T-helper 22 cell (primary cell): ENCODE data around the gene SNRNP70.

ENCODE experiments used
- DNase-seq: peaks from one replicate; pipeline ENCODE4 v3.0.0-alpha.2; 2020; ENCODE audit warnings: low read depth

Gene SNRNP70

GRCh38 chr19:49101160-49101559 is 15.9 kb downstream of the SNRNP70 start:
- no peak for DNase-seq

GRCh38 chr19:49102303-49102702 is 17.1 kb downstream of the SNRNP70 start:
- DNase-seq: no peak

GRCh38 chr19:49103331-49104085 is 18.3 kb downstream of the SNRNP70 start:
- DNase-seq: no peak

GRCh38 chr19:49104229-49104864 is 19.1 kb downstream of the SNRNP70 start:
- no peak for DNase-seq

- no peak for DNase-seq
Observed at GRCh38 chr19:49106648-49107135, 21.4 kb downstream of the SNRNP70 start.

GRCh38 chr19:49107625-49108459 is 22.6 kb downstream of the SNRNP70 start:
- no peak for DNase-seq

- no peak for DNase-seq
Observed at GRCh38 chr19:49109051-49109450, 23.8 kb downstream of the SNRNP70 start.

GRCh38 chr19:49109569-49110233 is 24.4 kb downstream of the SNRNP70 start:
- DNase-seq: no peak

GRCh38 chr19:49110567-49110966 is 25.3 kb downstream of the SNRNP70 start:
- no peak for DNase-seq

GRCh38 chr19:49111218-49111998 is 26.2 kb downstream of the SNRNP70 start:
- no peak for DNase-seq

GRCh38 chr19:49113762-49114629 is 28.7 kb downstream of the SNRNP70 start, which contains the start of gene LIN7B:
Gene LIN7B (plus strand): TSS chr19:49114370. CDS start chr19:49114405, 35 bp downstream.
- DNase-seq: peak; percentile 63

- no peak for DNase-seq
Observed at GRCh38 chr19:49114630-49115363, 29.5 kb downstream of the SNRNP70 start.

GRCh38 chr19:49116544-49116943 is 31.3 kb downstream of the SNRNP70 start:
- DNase-seq: no peak

- DNase-seq: no peak
Observed at GRCh38 chr19:49117677-49118564, 32.7 kb downstream of the SNRNP70 start.

- peak; percentile 91 for DNase-seq
Observed at GRCh38 chr19:49118565-49119410, 33.5 kb downstream of the SNRNP70 start, which contains the start of gene C19orf73. Gene C19orf73 (minus strand): TSS chr19:49119143. CDS start chr19:49119022, 121 bp downstream.

- no peak for DNase-seq
Observed at GRCh38 chr19:49119411-49120324, 34.4 kb downstream of the SNRNP70 start, which contains the start of gene PPFIA3. Gene PPFIA3 (plus strand): TSS chr19:49119544. CDS start chr19:49127874, 8,330 bp downstream.
